M059J (cell line): ENCODE measurements around the gene TBL1XR1. TPM values are rescaled to one million over a fixed set of nuclear protein-coding genes. Genes with fewer than 3 reads are reported as not detected.
"Not testable (repeated sequence)": the region's sequence is repeated elsewhere in the genome, so short reads cannot be mapped to it uniquely, and the experiment has no call there.

Experiments used
- DNase-seq: peaks from one replicate; pipeline ENCODE4 v3.0.0-alpha.2; 2012; ENCODE audit warnings: low read depth
- total RNA-seq: library from RNA; depleted of rRNA; stranded (reverse); fragments of >200 nt; shearing (Covaris generic); gene quantifications from 2 replicates; pipeline ENCODE4 v1.2.3, GENCODE V29; 2014

The TBL1XR1 gene
- total RNA-seq, 1 experiment from 2014 or later = 117 TPM

- peak; percentile 65 for DNase-seq
These were observed 12.7 kb downstream of the TBL1XR1 start for GRCh38 chr3:177184602-177185001.

GRCh38 chr3:177182352-177182751 lies 14.9 kb downstream of the TBL1XR1 start:
- no peak for DNase-seq

- DNase-seq = no peak
These were observed 15.9 kb downstream of the TBL1XR1 start for GRCh38 chr3:177181418-177181817.

GRCh38 chr3:177180506-177180905 lies 16.8 kb downstream of the TBL1XR1 start:
- DNase-seq = no peak

- no peak for DNase-seq
These were observed 17.8 kb downstream of the TBL1XR1 start for GRCh38 chr3:177179281-177180067.

GRCh38 chr3:177177749-177178221 lies 19.5 kb downstream of the TBL1XR1 start:
- DNase-seq = no peak

- no peak for DNase-seq
These were observed 22.6 kb downstream of the TBL1XR1 start for GRCh38 chr3:177174607-177175170.

GRCh38 chr3:177169936-177170722 lies 27.2 kb downstream of the TBL1XR1 start:
- DNase-seq = no peak

GRCh38 chr3:177168431-177168830 lies 28.9 kb downstream of the TBL1XR1 start:
- no peak for DNase-seq

GRCh38 chr3:177162742-177163141 lies 34.5 kb downstream of the TBL1XR1 start:
- no peak for DNase-seq

GRCh38 chr3:177161603-177162002 lies 35.7 kb downstream of the TBL1XR1 start:
- not testable (repeated sequence) for DNase-seq

- no peak for DNase-seq
These were observed 38.8 kb downstream of the TBL1XR1 start for GRCh38 chr3:177158461-177158860.

GRCh38 chr3:177157492-177157891 lies 39.8 kb downstream of the TBL1XR1 start:
- no peak for DNase-seq

GRCh38 chr3:177154733-177155132 lies 42.5 kb downstream of the TBL1XR1 start:
- no peak for DNase-seq

- peak; percentile 93 for DNase-seq
These were observed 46.2 kb downstream of the TBL1XR1 start for GRCh38 chr3:177150970-177151627.

GRCh38 chr3:177150218-177150916 lies 46.9 kb downstream of the TBL1XR1 start:
- DNase-seq = peak; percentile 27

GRCh38 chr3:177149106-177149505 lies 48.2 kb downstream of the TBL1XR1 start:
- no peak for DNase-seq

- DNase-seq = no peak
These were observed 49.5 kb downstream of the TBL1XR1 start for GRCh38 chr3:177147790-177148189.

- no peak for DNase-seq
These were observed 50.6 kb downstream of the TBL1XR1 start for GRCh38 chr3:177146646-177147045.

- DNase-seq = no peak
These were observed 51.3 kb downstream of the TBL1XR1 start for GRCh38 chr3:177145954-177146353.

GRCh38 chr3:177145381-177145780 lies 51.9 kb downstream of the TBL1XR1 start:
- no peak for DNase-seq
